ENCODE measurements around the gene AAMDC. TPM values are rescaled to one million over a fixed set of nuclear protein-coding genes. Genes with fewer than 3 reads are reported as not detected.

The AAMDC gene
- total RNA-seq, 1 donor from 2014 or later = 56.4 TPM

GRCh38 chr11:77791301-77791700, 29.6 kb upstream of the AAMDC start:
- H3K4me3 ChIP-seq = no peak overlapping the region
- TF ChIP-seq, protein P1, sequence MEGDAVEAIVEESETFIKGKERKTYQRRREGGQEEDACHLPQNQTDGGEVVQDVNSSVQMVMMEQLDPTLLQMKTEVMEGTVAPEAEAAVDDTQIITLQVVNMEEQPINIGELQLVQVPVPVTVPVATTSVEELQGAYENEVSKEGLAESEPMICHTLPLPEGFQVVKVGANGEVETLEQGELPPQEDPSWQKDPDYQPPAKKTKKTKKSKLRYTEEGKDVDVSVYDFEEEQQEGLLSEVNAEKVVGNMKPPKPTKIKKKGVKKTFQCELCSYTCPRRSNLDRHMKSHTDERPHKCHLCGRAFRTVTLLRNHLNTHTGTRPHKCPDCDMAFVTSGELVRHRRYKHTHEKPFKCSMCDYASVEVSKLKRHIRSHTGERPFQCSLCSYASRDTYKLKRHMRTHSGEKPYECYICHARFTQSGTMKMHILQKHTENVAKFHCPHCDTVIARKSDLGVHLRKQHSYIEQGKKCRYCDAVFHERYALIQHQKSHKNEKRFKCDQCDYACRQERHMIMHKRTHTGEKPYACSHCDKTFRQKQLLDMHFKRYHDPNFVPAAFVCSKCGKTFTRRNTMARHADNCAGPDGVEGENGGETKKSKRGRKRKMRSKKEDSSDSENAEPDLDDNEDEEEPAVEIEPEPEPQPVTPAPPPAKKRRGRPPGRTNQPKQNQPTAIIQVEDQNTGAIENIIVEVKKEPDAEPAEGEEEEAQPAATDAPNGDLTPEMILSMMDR (IDR thresholded peaks at IDR 0.05) = no peak
- peaks cover 0 to 13% of the 10 kb centered on the region in 2 donors for H3K4me1 ChIP-seq
- H3K36me3 ChIP-seq = no peaks in the 10 kb centered on the region
- no peaks in the 10 kb centered on the region for H3K9me3 ChIP-seq
- no peak for DNase-seq (ENCODE audit: low spot score in 2 of 2)
- no peak overlapping the region for H3K27ac ChIP-seq
- intact Hi-C loops (cut with DNase I) = no loop called here
- H3K27me3 ChIP-seq = no peaks in the 10 kb centered on the region

DNA sequence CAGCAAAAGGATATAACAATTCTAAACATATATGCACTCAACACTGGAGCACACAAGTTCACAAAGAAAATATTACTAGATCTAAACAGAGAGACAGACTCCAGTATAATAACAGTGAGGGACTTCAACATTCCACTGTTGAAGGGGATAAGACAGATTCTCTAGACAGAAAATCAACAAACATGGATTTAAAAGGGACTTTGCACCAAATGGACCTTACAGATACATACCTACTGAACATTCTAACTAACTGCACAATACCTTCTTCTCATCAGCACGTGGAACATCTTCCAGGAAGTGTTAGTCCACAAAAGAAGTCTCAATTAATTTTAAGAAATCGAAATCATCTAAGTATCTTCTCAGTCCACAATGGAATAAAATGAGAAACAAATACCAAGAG, 27.0 kb upstream of the AAMDC start:
- no peak for DNase-seq (ENCODE audit: low spot score in 2 of 2)
- no peaks in the 10 kb centered on the region for H3K27me3 ChIP-seq
- TF ChIP-seq, protein P1 (IDR thresholded peaks at IDR 0.05) = no peak
- H3K27ac ChIP-seq = no peak overlapping the region
- no peak overlapping the region for H3K4me3 ChIP-seq
- H3K4me1 ChIP-seq = peaks cover 0 to 4% of the 10 kb centered on the region in 2 donors
- H3K36me3 ChIP-seq = peaks cover 0 to 5% of the 10 kb centered on the region in 2 donors
- intact Hi-C loops (cut with DNase I) = no loop called here
- no peaks in the 10 kb centered on the region for H3K9me3 ChIP-seq

DNA sequence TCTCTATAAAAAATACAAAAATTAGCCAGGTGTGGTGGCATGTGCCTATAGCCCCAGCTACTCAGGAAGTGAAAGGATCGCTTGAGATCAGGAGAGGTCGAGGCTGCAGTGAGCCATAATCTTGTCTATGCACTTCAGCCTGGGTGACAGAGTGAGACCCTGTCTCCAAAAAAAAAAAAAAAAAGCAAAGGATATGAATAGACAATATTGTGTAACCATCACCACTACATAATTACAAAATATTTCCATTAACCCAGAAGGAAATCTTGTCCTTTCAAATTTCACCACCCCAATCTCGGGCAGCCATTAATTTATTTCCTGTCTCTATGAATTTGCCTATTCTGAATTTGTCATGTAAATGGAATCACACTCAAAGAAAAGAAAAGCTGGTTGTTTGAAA, 21.6 kb upstream of the AAMDC start:
- Histone ChIP-seq H3K4me1 (peaks cover 0 to 10% of the 10 kb centered on the region in 2 donors), H3K9me3 (no peaks in the 10 kb centered on the region), H3K36me3 (peaks cover 0 to 5% of the 10 kb centered on the region in 2 donors), H3K27ac (no peak overlapping the region), H3K27me3 (no peaks in the 10 kb centered on the region), H3K4me3 (no peak overlapping the region)
- DNase-seq (ENCODE audit: low spot score in 2 of 2) = no peak
- TF ChIP-seq, protein P1 (IDR thresholded peaks at IDR 0.05) = no peak
- intact Hi-C loops (cut with DNase I) = no loop called here

DNA sequence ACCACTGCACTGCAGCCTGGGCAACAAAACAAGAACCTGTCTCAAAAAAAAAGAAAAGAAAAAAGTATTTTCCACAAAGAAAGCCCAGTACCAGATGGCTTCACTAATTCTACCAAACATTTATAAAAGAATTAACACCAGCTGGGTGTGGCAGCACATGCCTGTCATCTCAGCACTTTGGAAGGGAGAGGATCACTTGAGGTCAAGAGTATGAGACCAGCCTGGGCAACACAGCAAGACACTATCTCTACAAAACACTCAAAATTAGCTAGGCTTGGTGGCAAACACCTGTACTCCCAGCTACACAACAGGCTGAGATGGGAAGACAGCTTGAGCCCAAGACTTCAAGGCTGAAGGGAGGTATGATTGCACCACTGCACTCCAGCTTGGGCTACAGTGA, 20.5 kb upstream of the AAMDC start:
- Histone ChIP-seq H3K4me3 (no peak overlapping the region), H3K4me1 (peaks cover 0 to 8% of the 10 kb centered on the region in 2 donors), H3K27ac (no peak overlapping the region), H3K36me3 (peaks cover 0 to 5% of the 10 kb centered on the region in 2 donors), H3K9me3 (no peaks in the 10 kb centered on the region), H3K27me3 (no peaks in the 10 kb centered on the region)
- TF ChIP-seq, protein P1 (IDR thresholded peaks at IDR 0.05) = no peak
- intact Hi-C loops (cut with DNase I) = no loop called here
- no peak for DNase-seq (ENCODE audit: low spot score in 2 of 2)

GRCh38 chr11:77801477-77801876, 19.5 kb upstream of the AAMDC start:
- peaks cover 0 to 8% of the 10 kb centered on the region in 2 donors for H3K4me1 ChIP-seq
- H3K36me3 ChIP-seq = peaks cover 0 to 5% of the 10 kb centered on the region in 2 donors
- no peak overlapping the region for H3K27ac ChIP-seq
- no peaks in the 10 kb centered on the region for H3K27me3 ChIP-seq
- TF ChIP-seq, protein P1 (IDR thresholded peaks at IDR 0.05) = no peak
- DNase-seq (ENCODE audit: low spot score in 2 of 2) = no peak
- intact Hi-C loops (cut with DNase I) = no loop called here
- H3K9me3 ChIP-seq = no peaks in the 10 kb centered on the region
- H3K4me3 ChIP-seq = no peak overlapping the region

GRCh38 chr11:77806415-77806814, 14.5 kb upstream of the AAMDC start:
- H3K9me3 ChIP-seq = no peaks in the 10 kb centered on the region
- H3K27me3 ChIP-seq = no peaks in the 10 kb centered on the region
- no peak overlapping the region for H3K27ac ChIP-seq
- H3K36me3 ChIP-seq = peaks cover 3 to 4% of the 10 kb centered on the region in 2 donors
- no peaks in the 10 kb centered on the region for H3K4me1 ChIP-seq
- no peak overlapping the region for H3K4me3 ChIP-seq
- intact Hi-C loops (cut with DNase I) = no loop called here
- TF ChIP-seq, protein P1 (IDR thresholded peaks at IDR 0.05) = no peak
- no peak for DNase-seq (ENCODE audit: low spot score in 2 of 2)
